PFSK-1 (cell line): ENCODE measurements around the gene GRK1.

ENCODE experiments used
- POLR2AphosphoS5 ChIP-seq: IDR thresholded peaks from 2 replicates; pipeline ENCODE4 v1.6.1; 2012; ENCODE audit warnings: low read depth, mild to moderate bottlenecking, control low read depth, low read length, moderate library complexity
- TAF1 ChIP-seq: IDR thresholded peaks from 2 replicates; pipeline ENCODE4 v1.6.1; 2012; ENCODE audit warnings: low read length, control low read depth, borderline replicate concordance; ENCODE audit not compliant: insufficient read depth

DNA sequence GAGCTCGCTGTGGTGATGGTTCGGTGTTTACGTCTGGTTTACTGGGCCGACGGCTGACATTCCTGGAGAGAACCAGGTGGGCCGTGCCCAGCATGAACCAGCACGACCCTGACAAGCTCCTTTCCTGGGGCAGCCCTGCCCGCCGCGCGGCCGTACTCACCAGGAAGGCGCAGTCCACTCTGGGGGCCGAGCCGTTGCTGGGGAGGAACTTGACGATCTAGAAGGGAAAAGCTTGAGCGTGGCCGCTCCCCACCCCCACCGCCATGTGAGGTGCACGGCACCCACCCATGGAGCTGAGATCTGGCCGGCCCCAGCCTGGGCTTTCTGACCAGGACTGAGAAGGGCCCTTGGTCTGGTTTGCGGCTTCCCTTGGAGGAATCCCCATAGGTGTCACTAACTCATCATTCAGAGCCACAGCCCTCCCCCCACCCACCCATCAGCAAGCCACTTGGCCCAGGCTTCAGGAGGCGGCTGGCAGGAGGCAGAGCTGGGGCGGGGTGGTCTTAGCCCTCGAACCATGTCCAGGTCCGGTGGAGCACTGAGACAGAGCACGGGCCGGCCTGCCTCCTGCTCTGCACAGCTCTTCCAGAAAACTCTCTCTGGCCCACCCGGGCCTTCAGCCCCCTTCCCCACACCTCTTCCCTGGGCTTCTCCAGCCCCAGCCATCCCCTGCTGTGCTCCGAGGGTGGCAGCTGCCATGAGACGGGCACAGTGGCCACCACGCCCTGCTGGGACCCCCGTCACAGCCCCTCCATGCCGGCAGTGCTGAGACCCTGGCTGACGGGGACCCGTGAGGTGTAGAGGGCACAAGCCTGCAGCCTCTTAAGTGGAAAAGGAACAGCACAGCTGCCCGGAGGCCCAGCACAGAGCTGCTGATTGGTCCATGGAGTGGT, 15.3 kb upstream of the GRK1 start:
- TF ChIP-seq TAF1, result no peak
- no peak for TF ChIP-seq POLR2AphosphoS5
